Mesenteric fat pad (tissue), 1 donor: Measurements from ENCODE around the gene MUC6. TPM values are rescaled to one million over a fixed set of nuclear protein-coding genes. Genes with fewer than 3 reads are reported as not detected.

Experiments
- DNase-seq: peaks from one replicate; pipeline ENCODE4 v3.0.0-alpha.2; 2020; ENCODE audit warnings: low spot score
- long read RNA-seq: library from polyadenylated mRNA; unstranded; transcript quantifications from one replicate; pipeline ENCODE4 v2.0.0, GENCODE V29; 2020
- total RNA-seq: library from RNA; stranded (reverse); fragmentation: NEBNext Ultra II Directional; extraction: Animal tissue kit (Norgen Biotek cat#: 25700); gene quantifications from one replicate; pipeline ENCODE4 v1.2.1, GENCODE V29; 2021
- donor health status: DM: yes; HTN: yes; CAD: no.

MUC6 gene, protein sequence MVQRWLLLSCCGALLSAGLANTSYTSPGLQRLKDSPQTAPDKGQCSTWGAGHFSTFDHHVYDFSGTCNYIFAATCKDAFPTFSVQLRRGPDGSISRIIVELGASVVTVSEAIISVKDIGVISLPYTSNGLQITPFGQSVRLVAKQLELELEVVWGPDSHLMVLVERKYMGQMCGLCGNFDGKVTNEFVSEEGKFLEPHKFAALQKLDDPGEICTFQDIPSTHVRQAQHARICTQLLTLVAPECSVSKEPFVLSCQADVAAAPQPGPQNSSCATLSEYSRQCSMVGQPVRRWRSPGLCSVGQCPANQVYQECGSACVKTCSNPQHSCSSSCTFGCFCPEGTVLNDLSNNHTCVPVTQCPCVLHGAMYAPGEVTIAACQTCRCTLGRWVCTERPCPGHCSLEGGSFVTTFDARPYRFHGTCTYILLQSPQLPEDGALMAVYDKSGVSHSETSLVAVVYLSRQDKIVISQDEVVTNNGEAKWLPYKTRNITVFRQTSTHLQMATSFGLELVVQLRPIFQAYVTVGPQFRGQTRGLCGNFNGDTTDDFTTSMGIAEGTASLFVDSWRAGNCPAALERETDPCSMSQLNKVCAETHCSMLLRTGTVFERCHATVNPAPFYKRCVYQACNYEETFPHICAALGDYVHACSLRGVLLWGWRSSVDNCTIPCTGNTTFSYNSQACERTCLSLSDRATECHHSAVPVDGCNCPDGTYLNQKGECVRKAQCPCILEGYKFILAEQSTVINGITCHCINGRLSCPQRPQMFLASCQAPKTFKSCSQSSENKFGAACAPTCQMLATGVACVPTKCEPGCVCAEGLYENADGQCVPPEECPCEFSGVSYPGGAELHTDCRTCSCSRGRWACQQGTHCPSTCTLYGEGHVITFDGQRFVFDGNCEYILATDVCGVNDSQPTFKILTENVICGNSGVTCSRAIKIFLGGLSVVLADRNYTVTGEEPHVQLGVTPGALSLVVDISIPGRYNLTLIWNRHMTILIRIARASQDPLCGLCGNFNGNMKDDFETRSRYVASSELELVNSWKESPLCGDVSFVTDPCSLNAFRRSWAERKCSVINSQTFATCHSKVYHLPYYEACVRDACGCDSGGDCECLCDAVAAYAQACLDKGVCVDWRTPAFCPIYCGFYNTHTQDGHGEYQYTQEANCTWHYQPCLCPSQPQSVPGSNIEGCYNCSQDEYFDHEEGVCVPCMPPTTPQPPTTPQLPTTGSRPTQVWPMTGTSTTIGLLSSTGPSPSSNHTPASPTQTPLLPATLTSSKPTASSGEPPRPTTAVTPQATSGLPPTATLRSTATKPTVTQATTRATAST (N-terminal part only)
- not detected for total RNA-seq
- long read RNA-seq, partial matches to known transcripts = 0 of 7 reads
- long read RNA-seq, other reads (novel, unspliced or antisense) = 7 of 7 reads

DNA sequence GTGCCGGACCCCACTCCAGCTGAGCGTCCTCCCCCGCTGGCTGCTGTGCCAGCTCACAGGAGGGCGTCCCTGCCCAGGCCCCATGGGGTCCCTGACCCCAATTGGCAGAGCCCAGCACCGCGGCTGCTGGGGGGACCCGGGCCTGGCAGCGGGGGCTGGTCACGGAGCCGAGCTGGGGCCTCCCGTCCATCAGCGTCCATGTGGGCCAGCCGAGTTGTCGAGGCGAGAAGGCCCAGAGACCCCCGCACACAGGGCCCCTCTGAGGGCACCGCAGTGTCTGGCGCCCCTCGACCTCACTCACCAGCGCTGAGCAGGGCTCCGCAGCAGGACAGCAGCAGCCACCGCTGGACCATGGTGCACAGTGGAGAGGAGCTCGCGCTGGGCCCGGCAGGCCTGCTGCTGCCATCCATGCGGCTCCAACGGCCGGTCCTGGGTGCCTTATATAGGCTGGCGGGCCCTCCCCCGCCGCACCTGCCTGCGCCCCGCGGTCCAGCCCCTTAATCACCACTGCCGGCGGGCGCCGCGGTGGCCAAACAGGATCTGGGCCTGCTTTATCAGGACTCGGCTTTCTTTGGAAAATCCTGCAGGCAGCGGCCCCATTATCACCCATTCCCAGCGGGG is at the start of gene MUC6:
Gene MUC6, minus strand, starts transcription at position 416 of the 621 bp plus-strand sequence. Its CDS starts 63 bp downstream, at position 353.
- no peak for DNase-seq

DNA sequence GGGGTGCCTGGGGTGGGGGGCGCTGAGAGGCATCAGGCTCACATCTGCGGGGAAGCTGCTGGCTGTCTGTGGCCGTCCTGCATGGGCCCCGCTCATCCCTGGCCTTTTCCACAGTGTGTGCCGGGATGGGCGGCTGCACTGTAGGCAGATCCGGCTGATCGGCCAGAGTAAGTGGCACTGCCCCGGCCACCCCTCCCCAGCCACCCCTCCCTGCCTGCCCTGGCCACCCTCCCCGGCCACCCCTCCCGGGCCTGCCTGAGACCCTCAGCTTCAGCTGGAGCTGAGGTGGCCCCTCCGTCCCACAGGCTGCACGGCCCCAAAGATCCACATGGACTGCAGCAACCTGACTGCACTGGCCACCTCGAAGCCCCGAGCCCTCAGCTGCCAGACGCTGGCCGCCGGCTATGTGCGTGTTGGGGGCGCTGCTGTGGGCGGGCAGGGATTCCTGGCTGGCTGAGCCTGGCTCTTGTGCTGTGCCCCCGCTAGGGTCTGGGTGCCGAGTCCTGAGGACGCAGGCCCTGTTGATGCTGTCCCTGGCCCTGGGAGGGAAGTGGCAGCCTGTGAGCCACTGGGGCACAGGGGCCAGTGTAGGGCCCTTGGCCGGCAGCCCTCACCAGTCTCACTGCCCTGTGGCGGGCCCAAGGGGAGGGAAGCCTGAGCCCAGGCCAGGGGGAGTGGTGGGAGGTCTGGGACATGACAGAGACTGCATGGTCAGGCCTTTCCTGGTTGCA is 49.1 kb upstream of the MUC6 start:
- no peak for DNase-seq

DNA sequence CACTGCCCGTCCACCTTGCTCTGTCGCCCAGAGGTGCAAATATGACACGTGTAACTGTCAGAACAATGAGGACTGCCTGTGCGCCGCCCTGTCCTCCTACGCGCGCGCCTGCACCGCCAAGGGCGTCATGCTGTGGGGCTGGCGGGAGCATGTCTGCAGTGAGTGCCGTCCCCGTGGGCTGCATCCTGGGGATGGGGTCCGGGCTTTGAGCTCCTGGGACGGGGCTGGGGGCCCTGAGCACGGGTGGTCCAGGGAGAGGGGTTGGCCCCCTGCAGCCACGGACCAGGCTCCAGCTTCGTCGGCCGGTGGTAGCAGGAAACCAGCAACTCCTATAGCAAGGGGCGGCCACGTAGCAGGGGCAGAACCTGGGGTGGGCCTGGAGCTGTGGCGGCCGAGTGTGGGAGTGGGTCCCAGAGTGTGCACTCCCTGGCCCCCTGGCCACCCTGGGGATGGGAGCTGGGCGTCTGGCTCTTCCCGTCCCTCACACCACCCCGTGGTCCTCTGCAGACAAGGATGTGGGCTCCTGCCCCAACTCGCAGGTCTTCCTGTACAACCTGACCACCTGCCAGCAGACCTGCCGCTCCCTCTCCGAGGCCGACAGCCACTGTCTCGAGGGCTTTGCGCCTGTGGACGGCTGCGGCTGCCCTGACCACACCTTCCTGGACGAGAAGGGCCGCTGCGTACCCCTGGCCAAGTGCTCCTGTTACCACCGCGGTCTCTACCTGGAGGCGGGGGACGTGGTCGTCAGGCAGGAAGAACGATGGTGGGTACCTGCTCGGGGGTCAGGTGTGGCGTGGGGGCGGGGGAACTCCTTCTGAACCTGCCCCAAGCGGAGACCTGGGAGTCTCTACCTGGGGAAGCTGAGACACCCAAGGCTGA is 48.3 kb upstream of the MUC6 start:
- no peak for DNase-seq

DNA sequence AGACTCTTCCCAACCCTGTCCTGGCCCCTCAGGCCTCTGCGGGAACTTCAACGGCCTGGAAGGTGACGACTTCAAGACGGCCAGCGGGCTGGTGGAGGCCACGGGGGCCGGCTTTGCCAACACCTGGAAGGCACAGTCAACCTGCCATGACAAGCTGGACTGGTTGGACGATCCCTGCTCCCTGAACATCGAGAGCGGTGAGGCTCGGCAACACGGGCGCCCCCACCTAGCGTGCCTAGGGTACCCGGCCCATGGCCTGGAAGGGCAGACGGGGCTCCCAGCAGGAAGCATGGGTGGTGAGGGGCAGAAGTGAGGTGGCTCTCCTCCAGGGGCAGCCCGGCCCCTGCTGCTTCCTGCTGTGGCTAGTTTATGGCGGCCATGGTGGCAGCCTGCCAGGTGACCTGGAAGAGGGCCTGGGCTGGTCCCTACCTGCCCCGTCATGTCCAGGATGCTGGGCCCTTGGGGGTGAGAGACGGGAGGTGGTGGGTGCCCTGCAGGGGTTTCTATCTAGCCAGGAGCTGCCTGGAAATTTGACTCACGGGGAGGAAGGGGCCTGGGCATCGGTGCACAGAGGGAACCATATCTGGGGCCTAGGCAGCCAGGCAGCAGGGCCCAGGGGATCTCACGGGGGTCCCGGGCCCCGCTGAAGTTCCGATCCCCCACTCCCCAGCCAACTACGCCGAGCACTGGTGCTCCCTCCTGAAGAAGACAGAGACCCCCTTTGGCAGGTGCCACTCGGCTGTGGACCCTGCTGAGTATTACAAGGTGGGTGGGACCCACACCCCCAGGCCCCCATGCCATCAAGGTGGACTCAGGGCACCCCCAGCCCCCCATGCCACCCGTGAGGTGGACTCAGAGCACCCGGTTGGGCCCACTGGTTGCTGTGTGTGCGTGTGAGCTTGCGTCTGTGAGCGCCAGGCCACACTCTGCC is 47.4 kb upstream of the MUC6 start:
- DNase-seq = no peak

DNA sequence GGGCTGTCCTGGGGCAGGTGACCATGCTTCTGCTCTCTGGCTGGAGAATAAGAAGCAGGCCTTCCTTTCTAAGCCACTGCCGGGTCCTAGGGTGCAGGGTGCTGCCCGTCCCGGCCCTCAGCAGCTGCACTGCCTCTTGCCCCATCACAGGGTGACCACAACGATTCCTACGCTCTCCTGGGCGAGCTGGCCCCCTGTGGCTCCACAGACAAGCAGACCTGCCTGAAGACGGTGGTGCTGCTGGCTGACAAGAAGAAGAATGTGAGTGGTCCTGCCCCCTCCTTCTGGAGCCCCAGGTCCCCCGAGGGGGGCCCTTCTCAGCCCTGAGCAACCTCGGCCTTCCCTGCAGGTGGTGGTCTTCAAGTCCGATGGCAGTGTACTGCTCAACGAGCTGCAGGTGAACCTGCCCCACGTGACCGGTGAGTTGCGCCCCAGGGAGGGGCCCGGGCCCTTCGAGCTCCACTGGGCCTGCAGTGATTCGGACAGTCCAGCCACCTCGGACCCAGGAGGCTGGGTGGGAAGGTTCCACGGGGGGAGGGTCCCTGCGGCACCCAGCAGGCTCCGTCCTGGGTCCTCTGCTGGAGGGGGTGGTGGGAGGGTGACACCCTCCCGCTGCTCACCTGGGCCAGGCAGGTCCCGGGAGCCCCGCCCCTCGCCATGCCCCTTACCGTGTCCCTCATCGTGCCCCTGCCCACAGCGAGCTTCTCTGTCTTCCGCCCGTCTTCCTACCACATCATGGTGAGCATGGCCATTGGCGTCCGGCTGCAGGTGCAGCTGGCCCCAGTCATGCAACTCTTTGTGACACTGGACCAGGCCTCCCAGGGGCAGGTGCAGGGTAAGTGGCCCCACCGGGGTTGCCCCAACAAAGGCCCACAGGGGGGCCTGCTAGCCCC is 46.5 kb upstream of the MUC6 start:
- no peak for DNase-seq

GRCh38 chr11:1082346-1082727 is 45.8 kb upstream of the MUC6 start:
- DNase-seq = no peak

DNA sequence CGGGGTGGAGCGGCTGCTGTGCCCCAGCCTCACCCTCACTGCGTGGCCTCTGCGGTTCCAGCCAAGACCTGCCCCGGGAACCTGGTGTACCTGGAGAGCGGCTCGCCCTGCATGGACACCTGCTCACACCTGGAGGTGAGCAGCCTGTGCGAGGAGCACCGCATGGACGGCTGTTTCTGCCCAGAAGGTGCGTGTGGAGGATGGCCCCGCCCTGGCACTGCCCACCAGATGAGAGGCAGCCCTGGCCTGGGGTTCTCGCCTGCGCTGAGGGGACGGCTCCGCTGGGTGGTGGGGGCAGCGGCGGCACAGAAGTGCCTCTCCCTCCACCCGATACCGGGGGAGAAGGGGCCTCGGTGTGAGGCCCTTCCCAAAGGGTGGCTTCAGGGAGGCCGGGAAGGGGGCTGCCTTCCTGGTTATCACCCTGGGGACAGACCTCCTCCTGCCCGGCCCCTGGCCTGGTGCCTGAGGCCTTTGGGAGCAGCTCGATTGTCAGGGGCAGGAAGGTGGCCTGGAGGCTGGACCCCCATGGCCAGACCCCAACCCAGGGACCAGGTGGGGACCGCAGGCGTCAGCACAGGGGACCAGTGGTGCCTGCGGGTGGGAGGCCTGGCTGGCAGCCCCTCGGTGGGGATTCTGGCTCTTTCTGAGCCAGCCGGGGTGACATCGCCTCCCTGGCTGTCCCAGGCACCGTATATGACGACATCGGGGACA is 45.2 kb upstream of the MUC6 start:
- DNase-seq = peak; percentile 85

DNA sequence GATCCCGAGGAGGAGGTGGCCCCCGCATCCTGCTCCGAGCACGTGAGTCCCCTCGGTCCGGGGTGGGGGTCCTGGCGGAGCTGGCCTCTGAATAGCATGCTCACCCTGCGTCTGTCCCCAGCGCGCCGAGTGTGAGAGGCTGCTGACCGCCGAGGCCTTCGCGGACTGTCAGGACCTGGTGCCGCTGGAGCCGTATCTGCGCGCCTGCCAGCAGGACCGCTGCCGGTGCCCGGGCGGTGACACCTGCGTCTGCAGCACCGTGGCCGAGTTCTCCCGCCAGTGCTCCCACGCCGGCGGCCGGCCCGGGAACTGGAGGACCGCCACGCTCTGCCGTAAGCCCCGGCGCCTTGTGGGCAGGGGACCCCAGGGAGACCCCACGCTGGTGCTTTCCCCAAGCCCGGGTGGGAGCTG is 41.7 kb upstream of the MUC6 start:
- DNase-seq = peak; percentile 83

DNA sequence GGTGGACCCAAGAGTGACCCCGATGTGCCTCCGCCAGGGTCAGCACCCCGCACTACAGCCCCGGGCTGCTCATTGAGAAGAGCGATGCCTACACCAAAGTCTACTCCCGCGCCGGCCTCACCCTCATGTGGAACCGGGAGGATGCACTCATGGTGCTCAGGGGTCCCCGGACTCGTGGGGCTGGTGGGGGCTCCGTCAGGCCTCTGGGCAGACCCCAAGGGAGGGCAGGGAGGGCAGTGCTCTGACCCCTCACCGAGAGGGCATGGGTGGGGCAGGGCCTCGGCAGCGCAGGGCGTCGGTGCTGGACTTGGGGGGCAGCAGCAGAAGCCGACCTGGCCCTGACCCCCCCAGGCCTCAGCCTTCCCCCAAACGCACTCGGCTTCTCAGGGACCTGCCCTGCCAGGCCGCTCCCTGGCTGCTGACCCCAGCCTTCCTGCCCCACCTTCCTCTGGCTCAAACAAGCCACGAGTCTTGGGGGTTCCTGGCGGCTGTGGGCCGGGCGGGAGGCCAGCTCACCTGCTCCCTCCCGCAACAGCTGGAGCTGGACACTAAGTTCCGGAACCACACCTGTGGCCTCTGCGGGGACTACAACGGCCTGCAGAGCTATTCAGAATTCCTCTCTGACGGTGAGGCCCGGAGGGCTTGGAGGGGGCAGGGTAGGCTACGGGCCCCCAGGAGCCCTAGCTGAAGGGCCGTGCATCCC is 41.0 kb upstream of the MUC6 start:
- peak; percentile 75 for DNase-seq

GRCh38 chr11:1077033-1077416 is 40.5 kb upstream of the MUC6 start:
- no peak for DNase-seq

GRCh38 chr11:1076061-1076665 is 39.6 kb upstream of the MUC6 start:
- DNase-seq = peak; percentile 79

- peak; percentile 86 for DNase-seq
These were observed 38.9 kb upstream of the MUC6 start for GRCh38 chr11:1075341-1075911.

- DNase-seq = peak; percentile 88
These were observed 38.0 kb upstream of the MUC6 start, which contains the start of gene MUC2 for GRCh38 chr11:1074244-1075221. TSS of gene MUC2 (plus strand) at chr11:1074874.
